GM19324 (cell line): ENCODE data around the gene ZNF629.

ENCODE experiments used
- ATAC-seq: cut with Tn5 transposase; IDR thresholded peaks from one replicate; pipeline ENCODE4 v1.9.1; 2021; ENCODE audit warnings: mild to moderate bottlenecking, moderate library complexity; ENCODE audit not compliant: unreplicated experiment, low FRiP score

The ZNF629 gene

GRCh38 chr16:30768583-30769181, 18.3 kb downstream of the ZNF629 start:
- no peak for ATAC-seq

GRCh38 chr16:30767767-30768465, 19.1 kb downstream of the ZNF629 start:
- ATAC-seq = no peak

GRCh38 chr16:30766933-30767284, 20.1 kb downstream of the ZNF629 start:
- ATAC-seq = no peak

DNA sequence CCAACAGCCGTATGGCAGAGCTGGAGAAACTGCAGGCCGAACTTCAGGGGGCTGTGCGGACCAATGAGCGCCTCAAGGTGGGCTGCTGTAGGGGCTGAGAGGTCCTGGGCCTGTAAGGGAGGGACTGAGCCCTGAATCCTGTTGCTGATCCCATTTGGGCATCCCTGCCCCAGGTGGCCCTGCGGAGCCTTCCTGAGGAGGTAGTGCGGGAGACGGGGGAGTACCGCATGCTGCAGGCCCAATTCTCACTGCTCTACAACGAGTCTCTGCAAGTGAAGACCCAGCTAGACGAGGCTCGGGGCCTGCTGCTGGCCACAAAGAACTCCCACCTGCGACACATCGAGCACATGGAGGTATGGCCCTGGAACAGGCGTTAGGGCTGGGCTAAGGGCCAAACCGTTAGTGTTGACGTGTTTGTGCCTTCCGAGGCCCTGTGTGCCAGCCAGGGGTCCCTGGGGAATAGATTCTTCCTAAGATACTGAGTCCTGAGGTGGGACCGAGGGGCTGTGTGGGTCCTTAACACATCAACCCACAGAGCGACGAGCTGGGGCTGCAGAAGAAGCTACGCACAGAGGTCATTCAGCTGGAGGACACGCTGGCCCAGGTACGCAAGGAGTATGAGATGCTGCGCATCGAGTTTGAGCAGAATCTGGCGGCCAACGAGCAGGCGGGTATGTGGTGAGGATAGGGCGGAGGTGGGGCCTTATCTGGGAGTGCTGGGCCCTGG, 20.6 kb downstream of the ZNF629 start:
- no peak for ATAC-seq

- no peak for ATAC-seq
These were observed 22.1 kb downstream of the ZNF629 start for GRCh38 chr16:30764816-30765465.

GRCh38 chr16:30764086-30764485, 22.9 kb downstream of the ZNF629 start:
- no peak for ATAC-seq

DNA sequence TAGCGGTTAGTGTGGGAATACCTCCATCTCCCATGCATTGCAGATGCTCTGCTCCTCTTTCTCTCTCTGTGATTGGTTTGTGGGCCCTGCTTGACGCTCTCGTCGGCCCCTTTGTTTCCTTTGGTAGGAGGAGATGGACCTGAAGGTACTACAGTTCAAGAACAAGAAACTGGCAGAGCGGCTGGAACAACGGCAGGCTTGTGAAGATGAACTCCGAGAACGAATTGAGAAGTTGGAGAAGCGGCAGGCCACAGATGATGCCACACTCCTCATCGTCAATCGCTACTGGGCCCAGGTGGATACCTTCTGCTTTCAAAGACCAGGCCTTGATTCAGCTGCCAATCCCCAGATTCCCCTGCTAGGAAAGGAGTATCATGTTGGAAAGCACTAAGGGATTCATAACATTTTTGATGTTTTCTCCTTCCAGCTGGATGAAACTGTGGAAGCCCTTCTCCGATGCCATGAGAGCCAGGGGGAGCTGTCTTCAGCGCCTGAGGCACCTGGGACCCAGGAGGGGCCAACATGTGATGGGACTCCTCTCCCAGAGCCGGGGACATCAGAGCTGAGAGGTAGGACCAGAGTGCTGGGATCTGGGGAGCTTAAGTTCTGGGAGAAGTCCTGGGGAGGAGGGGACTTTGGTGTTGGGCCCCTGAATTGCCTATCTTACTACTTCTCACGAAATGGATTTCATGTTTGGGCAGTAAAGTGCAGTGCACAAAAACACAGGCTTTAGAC, 23.8 kb downstream of the ZNF629 start:
- no peak for ATAC-seq

DNA sequence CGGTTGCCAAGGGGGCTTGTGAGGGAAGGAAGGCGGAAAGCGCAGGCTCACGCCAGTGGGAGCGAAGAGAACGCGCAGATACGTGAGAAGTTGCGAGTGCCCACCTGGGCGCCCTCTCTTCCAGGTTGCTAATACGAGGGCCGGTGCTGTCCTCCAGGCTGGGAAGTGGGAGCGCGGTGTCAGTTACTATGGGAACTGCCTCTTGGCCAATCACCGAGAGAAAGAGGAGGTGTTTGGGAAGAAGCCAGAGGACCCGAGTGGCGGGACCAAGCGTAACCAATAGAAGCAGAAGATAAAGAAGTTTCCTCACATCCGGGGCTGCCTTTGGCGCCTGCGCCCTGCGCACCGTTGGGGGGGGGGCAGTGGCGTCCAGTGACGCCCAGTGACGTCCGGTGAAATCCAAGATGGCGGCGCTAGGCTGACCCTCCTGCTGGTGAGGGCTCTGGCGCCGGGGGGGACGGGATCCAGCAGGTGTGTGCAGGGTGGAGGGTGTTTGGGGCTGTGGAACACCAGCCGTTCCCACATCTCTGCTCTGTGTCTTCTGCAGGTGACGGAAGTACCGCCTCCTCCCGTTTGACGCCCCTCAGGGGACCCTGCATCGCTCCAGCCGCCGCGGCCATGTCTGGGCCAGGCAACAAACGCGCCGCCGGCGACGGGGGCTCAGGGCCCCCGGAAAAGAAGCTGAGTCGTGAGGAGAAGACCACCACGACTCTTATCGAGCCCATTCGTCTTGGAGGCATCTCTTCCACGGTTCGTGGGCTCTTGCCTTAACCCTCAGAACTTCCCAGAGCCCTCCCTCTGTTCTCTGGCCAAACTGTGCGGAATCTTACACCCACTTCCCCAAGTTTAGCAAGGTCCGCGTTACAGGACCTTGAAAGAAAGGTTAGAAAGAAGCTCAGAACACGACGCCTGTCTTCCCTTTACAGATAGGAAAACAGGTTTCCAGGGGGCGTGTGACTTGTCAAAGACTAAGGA, 24.8 kb downstream of the ZNF629 start, which contains the start of the genes CFAP119 and RNF40:
TSS of gene CFAP119 (minus strand) at position 135 of the 975 bp plus-strand sequence. CDS start 314 bp downstream, outside the sequence.
TSS of gene RNF40 (plus strand) at position 395 of the 975 bp plus-strand sequence. CDS start at position 619, 224 bp downstream.
- ATAC-seq = peak; percentile 89

GRCh38 chr16:30761427-30761927, 25.5 kb downstream of the ZNF629 start:
- ATAC-seq = peak; percentile 11

GRCh38 chr16:30760577-30761426, 26.2 kb downstream of the ZNF629 start:
- no peak for ATAC-seq

- ATAC-seq = no peak
These were observed 26.9 kb downstream of the ZNF629 start for GRCh38 chr16:30760001-30760559.

DNA sequence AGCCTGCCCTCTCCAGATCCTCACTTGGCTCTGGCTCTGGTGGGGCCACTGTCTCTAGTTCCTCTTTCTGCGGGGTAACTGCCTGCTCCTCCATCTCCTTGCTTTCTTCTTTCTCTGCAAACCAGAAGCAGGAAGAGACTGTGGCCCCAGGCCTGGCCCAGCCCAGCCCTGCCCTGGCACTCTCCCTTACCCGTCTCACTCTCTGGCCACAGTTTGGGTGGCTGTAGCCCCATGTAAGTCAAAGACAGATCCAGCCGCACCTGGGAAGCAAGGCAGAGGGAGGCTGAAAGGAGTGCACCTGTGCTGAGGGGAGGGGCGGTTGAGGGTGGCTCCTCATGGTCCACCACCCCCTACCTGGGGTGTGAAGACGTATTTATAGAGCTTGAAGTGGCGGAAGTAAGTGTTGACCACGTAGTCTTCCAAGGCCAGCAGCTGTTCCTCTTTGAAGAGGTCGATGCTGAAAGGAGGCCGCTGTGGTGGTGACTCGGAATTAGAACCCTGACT, 28.0 kb downstream of the ZNF629 start:
- ATAC-seq = no peak

- no peak for ATAC-seq
These were observed 29.7 kb downstream of the ZNF629 start for GRCh38 chr16:30757316-30757715.

GRCh38 chr16:30756781-30757100, 30.3 kb downstream of the ZNF629 start:
- ATAC-seq = no peak

DNA sequence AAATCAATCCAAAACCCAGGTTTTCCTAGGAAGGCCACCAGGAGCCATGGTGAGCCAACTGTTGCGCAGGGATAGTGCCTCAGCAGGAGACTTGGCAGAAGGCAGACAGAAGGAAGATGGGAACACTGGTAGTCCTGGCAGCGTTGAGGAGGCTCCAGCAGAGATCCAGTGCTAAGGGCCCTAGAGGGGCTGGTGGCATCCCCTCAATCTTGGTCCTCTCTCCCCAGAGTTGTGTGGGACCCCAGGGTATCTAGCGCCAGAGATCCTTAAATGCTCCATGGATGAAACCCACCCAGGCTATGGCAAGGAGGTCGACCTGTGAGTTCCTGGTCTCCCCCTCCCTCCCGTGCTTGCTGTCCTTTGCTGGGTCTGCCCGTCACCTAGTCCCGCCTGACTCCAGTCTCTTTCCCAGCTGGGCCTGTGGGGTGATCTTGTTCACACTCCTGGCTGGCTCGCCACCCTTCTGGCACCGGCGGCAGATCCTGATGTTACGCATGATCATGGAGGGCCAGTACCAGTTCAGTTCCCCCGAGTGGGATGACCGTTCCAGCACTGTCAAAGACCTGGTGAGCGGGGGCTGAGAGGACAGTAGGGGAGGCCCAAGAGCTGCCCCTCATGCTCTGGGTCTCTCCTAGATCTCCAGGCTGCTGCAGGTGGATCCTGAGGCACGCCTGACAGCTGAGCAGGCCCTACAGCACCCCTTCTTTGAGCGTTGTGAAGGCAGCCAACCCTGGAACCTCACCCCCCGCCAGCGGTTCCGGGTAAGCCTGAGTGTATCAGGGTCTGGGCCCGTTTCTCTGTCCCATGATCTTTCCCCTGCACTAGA, 30.8 kb downstream of the ZNF629 start:
- no peak for ATAC-seq

- no peak for ATAC-seq
These were observed 33.4 kb downstream of the ZNF629 start for GRCh38 chr16:30753596-30753995.
